ENCODE results near the gene IVD. TPM values are rescaled to one million over a fixed set of nuclear protein-coding genes. Genes with fewer than 3 reads are reported as not detected.

IVD gene
- total and polyA plus RNA-seq, 9 of the 15 experiments (the other 6 are each of a cell fraction or from before 2014, with no cell fraction given): 0.15 to 4.5 (median 2.4) TPM

- TF ChIP-seq ZNF77 (CRISPR knock-in tag; IDR thresholded peaks at IDR 0.05) (no peak), KDM5B (IDR thresholded peaks at IDR 0.05; ENCODE audit: insufficient replicate concordance, low read depth, low read length) (no peak), ZNF316 (IDR thresholded peaks at IDR 0.05) (peak; percentile 70), ZEB2 (IDR thresholded peaks at IDR 0.05) (no peak), SOX6 (IDR thresholded peaks at IDR 0.05) (peak; percentile 73), MAFG (tag; conservative IDR thresholded peaks at IDR 0.05) (0 out of 2 replicates have a peak, but pooled peaks have one; percentile 25), ZNF699 (CRISPR knock-in tag; IDR thresholded peaks at IDR 0.05; ENCODE audit: insufficient replicate concordance) (no peak), DPF2 (IDR thresholded peaks at IDR 0.05) (peak; percentile 60; the same call in 1 of the 2 replicates), BACH1 (tag; IDR thresholded peaks at IDR 0.05) (no peak), FOXK1 (CRISPR knock-in tag; IDR thresholded peaks at IDR 0.05; ENCODE audit: borderline replicate concordance) (no peak), SP1 (CRISPR knock-in tag; IDR thresholded peaks at IDR 0.05) (no peak), CC2D1A (IDR thresholded peaks at IDR 0.05) (0 out of 2 replicates have a peak, but pooled peaks have one; percentile 11), ARID1B (IDR thresholded peaks at IDR 0.05) (peak; percentile 56; the same call in 1 of the 2 replicates)
- TF ChIP-seq, protein P1, sequence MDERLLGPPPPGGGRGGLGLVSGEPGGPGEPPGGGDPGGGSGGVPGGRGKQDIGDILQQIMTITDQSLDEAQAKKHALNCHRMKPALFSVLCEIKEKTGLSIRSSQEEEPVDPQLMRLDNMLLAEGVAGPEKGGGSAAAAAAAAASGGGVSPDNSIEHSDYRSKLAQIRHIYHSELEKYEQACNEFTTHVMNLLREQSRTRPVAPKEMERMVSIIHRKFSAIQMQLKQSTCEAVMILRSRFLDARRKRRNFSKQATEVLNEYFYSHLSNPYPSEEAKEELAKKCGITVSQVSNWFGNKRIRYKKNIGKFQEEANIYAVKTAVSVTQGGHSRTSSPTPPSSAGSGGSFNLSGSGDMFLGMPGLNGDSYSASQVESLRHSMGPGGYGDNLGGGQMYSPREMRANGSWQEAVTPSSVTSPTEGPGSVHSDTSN (CRISPR knock-in tag; IDR thresholded peaks at IDR 0.05; ENCODE audit: low read depth): peak; percentile 65; the same call in 1 of the 2 replicates
- TF ChIP-seq, protein P1 (tag; conservative IDR thresholded peaks at IDR 0.05; ENCODE audit: low read depth): peak; percentile 97
- TF ChIP-seq, protein P2, sequence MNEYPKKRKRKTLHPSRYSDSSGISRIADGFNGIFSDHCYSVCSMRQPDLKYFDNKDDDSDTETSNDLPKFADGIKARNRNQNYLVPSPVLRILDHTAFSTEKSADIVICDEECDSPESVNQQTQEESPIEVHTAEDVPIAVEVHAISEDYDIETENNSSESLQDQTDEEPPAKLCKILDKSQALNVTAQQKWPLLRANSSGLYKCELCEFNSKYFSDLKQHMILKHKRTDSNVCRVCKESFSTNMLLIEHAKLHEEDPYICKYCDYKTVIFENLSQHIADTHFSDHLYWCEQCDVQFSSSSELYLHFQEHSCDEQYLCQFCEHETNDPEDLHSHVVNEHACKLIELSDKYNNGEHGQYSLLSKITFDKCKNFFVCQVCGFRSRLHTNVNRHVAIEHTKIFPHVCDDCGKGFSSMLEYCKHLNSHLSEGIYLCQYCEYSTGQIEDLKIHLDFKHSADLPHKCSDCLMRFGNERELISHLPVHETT (CRISPR knock-in tag; conservative IDR thresholded peaks at IDR 0.05 in 1 of 2, IDR thresholded peaks at IDR 0.05 in 1 of 2): no peak
- TF ChIP-seq, protein P3, sequence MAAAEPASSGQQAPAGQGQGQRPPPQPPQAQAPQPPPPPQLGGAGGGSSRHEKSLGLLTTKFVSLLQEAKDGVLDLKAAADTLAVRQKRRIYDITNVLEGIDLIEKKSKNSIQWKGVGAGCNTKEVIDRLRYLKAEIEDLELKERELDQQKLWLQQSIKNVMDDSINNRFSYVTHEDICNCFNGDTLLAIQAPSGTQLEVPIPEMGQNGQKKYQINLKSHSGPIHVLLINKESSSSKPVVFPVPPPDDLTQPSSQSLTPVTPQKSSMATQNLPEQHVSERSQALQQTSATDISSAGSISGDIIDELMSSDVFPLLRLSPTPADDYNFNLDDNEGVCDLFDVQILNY (CRISPR knock-in tag; IDR thresholded peaks at IDR 0.05): no peak
- TF ChIP-seq, protein P4, sequence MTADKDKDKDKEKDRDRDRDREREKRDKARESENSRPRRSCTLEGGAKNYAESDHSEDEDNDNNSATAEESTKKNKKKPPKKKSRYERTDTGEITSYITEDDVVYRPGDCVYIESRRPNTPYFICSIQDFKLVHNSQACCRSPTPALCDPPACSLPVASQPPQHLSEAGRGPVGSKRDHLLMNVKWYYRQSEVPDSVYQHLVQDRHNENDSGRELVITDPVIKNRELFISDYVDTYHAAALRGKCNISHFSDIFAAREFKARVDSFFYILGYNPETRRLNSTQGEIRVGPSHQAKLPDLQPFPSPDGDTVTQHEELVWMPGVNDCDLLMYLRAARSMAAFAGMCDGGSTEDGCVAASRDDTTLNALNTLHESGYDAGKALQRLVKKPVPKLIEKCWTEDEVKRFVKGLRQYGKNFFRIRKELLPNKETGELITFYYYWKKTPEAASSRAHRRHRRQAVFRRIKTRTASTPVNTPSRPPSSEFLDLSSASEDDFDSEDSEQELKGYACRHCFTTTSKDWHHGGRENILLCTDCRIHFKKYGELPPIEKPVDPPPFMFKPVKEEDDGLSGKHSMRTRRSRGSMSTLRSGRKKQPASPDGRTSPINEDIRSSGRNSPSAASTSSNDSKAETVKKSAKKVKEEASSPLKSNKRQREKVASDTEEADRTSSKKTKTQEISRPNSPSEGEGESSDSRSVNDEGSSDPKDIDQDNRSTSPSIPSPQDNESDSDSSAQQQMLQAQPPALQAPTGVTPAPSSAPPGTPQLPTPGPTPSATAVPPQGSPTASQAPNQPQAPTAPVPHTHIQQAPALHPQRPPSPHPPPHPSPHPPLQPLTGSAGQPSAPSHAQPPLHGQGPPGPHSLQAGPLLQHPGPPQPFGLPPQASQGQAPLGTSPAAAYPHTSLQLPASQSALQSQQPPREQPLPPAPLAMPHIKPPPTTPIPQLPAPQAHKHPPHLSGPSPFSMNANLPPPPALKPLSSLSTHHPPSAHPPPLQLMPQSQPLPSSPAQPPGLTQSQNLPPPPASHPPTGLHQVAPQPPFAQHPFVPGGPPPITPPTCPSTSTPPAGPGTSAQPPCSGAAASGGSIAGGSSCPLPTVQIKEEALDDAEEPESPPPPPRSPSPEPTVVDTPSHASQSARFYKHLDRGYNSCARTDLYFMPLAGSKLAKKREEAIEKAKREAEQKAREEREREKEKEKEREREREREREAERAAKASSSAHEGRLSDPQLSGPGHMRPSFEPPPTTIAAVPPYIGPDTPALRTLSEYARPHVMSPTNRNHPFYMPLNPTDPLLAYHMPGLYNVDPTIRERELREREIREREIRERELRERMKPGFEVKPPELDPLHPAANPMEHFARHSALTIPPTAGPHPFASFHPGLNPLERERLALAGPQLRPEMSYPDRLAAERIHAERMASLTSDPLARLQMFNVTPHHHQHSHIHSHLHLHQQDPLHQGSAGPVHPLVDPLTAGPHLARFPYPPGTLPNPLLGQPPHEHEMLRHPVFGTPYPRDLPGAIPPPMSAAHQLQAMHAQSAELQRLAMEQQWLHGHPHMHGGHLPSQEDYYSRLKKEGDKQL (CRISPR knock-in tag; IDR thresholded peaks at IDR 0.05; ENCODE audit: borderline replicate concordance): no peak
These were observed 24.7 kb downstream of the IVD start (continued) for GRCh38 chr15:40430271-40430805.
